ENCODE results near the gene RASA3. TPM values are rescaled to one million over a fixed set of nuclear protein-coding genes. Genes with fewer than 3 reads are reported as not detected.

The RASA3 gene
- total and polyA plus RNA-seq, 10 of the 15 experiments (the other 5 are each of a cell fraction or from before 2014, with no cell fraction given): 0.79 to 33.9 (median 17.6) TPM

DNA sequence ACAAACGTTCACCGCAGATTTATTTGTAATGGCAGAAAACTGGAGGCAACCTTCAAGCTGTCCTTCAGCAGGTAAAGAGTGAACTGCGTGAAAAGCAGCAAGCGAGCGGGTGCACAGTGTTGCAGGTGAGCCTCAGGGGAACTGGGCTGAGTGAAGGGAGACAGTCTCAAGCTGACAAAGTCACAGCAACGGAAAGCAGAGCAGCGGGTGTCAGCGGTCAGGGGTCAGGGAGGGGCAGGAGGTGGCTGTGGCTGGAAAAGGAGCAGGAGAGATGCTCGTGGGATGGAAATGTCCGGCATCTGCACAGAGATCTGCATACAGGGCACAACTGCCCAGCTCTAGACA, 8.5 kb upstream of the RASA3 start:
- H4K20me1 ChIP-seq (ENCODE audit: control insufficient read depth, insufficient read depth): no peaks in the 10 kb centered on the region
- no TSS peak for BruUV-seq (replicated peaks)
- H3K4me2 ChIP-seq (ENCODE audit: control insufficient read depth, insufficient read depth): peak overlapping the region; percentile 71; the same call in 1 of the 2 replicates
- DNase-seq (ENCODE audit: low read depth, low spot score) (no peak), FAIRE-seq (no peak), ATAC-seq (peak; percentile 47)
- H3K27me3 ChIP-seq (replicated peaks in 1 of 2; ENCODE audit: control insufficient read depth in 2 of 2, insufficient read depth in 2 of 2, low read length in 1 of 2): no peaks in the 10 kb centered on the region
- in situ Hi-C loops (cut with MboI): no loop called here
- intact Hi-C loops (cut with micrococcal nuclease; ENCODE audit: unreplicated experiment): loop anchor here (10.0 kb wide), 1 partner anchor 326 kb away; no protein-coding TSS in a partner anchor
- no peaks in the 10 kb centered on the region for H3K9me3 ChIP-seq (replicated peaks; ENCODE audit: control insufficient read depth, insufficient read depth, low read length)
- no peaks in the 10 kb centered on the region for H3K36me3 ChIP-seq (ENCODE audit: control insufficient read depth in 2 of 2, insufficient read depth in 2 of 2, low read length in 1 of 2)
- WGBS (ENCODE audit: insufficient coverage, insufficient replicate concordance, low lambda C conversion rate, missing lambda C conversion rate): 26% methylated on average over 10 of the region's 10 CpGs
- peaks cover 29% of the 10 kb centered on the region for H3K4me1 ChIP-seq (ENCODE audit: control insufficient read depth, insufficient read depth, low read length)
- no peaks in the 10 kb centered on the region for H3K79me2 ChIP-seq (ENCODE audit: control insufficient read depth, insufficient read depth, low read length)
- SMC1A ChIA-PET (ENCODE audit: uncharacterized antibody, unreplicated experiment): interaction anchor here (0.6 kb wide), 1 partner anchor 101 kb away, joined by 3 read pairs; no protein-coding TSS in a partner anchor
- POLR2A ChIA-PET: no interaction called here
- RAD21 ChIA-PET (ENCODE audit: unreplicated experiment): interaction anchor here (1.0 kb wide), 1 partner anchor 73 kb away, joined by 3 read pairs; no protein-coding TSS in a partner anchor
- CTCF ChIA-PET: no interaction called here
- H3K9ac ChIP-seq (ENCODE audit: control insufficient read depth, insufficient read depth, low read length): no peak overlapping the region
- H2AFZ ChIP-seq (ENCODE audit: control insufficient read depth, low read depth, low read length): no peak overlapping the region
- TF ChIP-seq NR2F1 (conservative IDR thresholded peaks at IDR 0.05) (peak; percentile 44; the same call in 1 of the 2 replicates), PML (IDR thresholded peaks at IDR 0.05; ENCODE audit: low read length) (no peak), BACH1 (IDR thresholded peaks at IDR 0.05; ENCODE audit: borderline replicate concordance) (no peak), MEF2B (IDR thresholded peaks at IDR 0.05; ENCODE audit: partially characterized antibody, poor library complexity, severe bottlenecking) (peak; percentile 85), PBX3 (IDR thresholded peaks at IDR 0.05; ENCODE audit: insufficient replicate concordance, low read depth, low read length) (peak; percentile 26), MTA3 (IDR thresholded peaks at IDR 0.05; ENCODE audit: borderline replicate concordance, low read length) (no peak), EZH2 (IDR thresholded peaks at IDR 0.05; ENCODE audit: borderline replicate concordance, control insufficient read depth, low read depth, low read length) (no peak), SPI1 (IDR thresholded peaks at IDR 0.05; ENCODE audit: borderline replicate concordance, insufficient read depth, low read depth, low read length) (no peak), NBN (IDR thresholded peaks at IDR 0.05) (no peak), IKZF2 (IDR thresholded peaks at IDR 0.05) (no peak), SIX5 (IDR thresholded peaks at IDR 0.05; ENCODE audit: low read depth, low read length, severe bottlenecking) (no peak), NRF1 (conservative IDR thresholded peaks at IDR 0.05; ENCODE audit: low read depth, low read length) (no peak), SREBF1 (IDR thresholded peaks at IDR 0.05; ENCODE audit: low read length) (no peak)
- TF ChIP-seq, protein P1, sequence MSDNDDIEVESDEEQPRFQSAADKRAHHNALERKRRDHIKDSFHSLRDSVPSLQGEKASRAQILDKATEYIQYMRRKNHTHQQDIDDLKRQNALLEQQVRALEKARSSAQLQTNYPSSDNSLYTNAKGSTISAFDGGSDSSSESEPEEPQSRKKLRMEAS (IDR thresholded peaks at IDR 0.05; ENCODE audit: low read depth, low read length): no peak
- TF ChIP-seq, protein P2, sequence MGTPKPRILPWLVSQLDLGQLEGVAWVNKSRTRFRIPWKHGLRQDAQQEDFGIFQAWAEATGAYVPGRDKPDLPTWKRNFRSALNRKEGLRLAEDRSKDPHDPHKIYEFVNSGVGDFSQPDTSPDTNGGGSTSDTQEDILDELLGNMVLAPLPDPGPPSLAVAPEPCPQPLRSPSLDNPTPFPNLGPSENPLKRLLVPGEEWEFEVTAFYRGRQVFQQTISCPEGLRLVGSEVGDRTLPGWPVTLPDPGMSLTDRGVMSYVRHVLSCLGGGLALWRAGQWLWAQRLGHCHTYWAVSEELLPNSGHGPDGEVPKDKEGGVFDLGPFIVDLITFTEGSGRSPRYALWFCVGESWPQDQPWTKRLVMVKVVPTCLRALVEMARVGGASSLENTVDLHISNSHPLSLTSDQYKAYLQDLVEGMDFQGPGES (IDR thresholded peaks at IDR 0.05): no peak
- H3K4me3 ChIP-seq: no peak overlapping the region
- H3K27ac ChIP-seq (ENCODE audit: control insufficient read depth, insufficient read depth): no peak overlapping the region

Measured in GM12878 (cell line).